Neural cell (in vitro differentiated cells): Measurements from ENCODE around the gene SLC6A4. TPM values are rescaled to one million over a fixed set of nuclear protein-coding genes. Genes with fewer than 3 reads are reported as not detected.

Source experiments
- H2AFZ ChIP-seq: fragments of 200-600, 300-800 bp; sonication (generic), shearing (Covaris generic); 2 replicates; pipeline ENCODE4 v1.6.0; 2014; ENCODE audit warnings: low read depth, mild to moderate bottlenecking, antibody characterized with exemption, low read length, moderate library complexity
- H3F3A ChIP-seq: fragments of 200-600 bp; shearing (Covaris generic); 2 replicates; pipeline ENCODE4 v1.6.1; 2016; ENCODE audit warnings: mild to moderate bottlenecking, moderate library complexity, mixed read lengths, antibody characterized with exemption, low read length; ENCODE audit not compliant: insufficient read depth, poor library complexity, severe bottlenecking
- H3K27ac ChIP-seq: fragments of 200-600, 300-800 bp; sonication (generic), shearing (Covaris generic); 2 replicates; pipeline ENCODE4 v1.5.1; 2014; ENCODE audit warnings: mild to moderate bottlenecking, low read length, moderate library complexity
- H3K27me3 ChIP-seq: fragments of 300-800, 200-600 bp; sonication (generic), shearing (Covaris generic); 2 replicates; pipeline ENCODE4 v1.6.0; 2014; ENCODE audit warnings: mild to moderate bottlenecking, low read depth, low read length, moderate library complexity; ENCODE audit not compliant: insufficient read depth
- H3K36me3 ChIP-seq: fragments of 300-800, 200-600 bp; sonication (generic), shearing (Covaris generic); 2 replicates; pipeline ENCODE4 v1.5.1; 2014; ENCODE audit warnings: mild to moderate bottlenecking, antibody characterized with exemption, low read length, moderate library complexity; ENCODE audit not compliant: insufficient read depth
- H3K4me2 ChIP-seq: fragments of 300-800, 200-600 bp; sonication (generic), shearing (Covaris generic); 2 replicates; pipeline ENCODE4 v1.6.0; 2014; ENCODE audit warnings: mild to moderate bottlenecking, low read length
- H3K4me3 ChIP-seq: fragments of 300-800, 200-600 bp; sonication (generic), shearing (Covaris generic); 2 replicates; pipeline ENCODE4 v1.5.1; 2014; ENCODE audit warnings: mild to moderate bottlenecking, low read length, moderate library complexity
- H3K79me2 ChIP-seq: fragments of 200-600 bp; shearing (Covaris generic); replicated peaks from 2 replicates; pipeline ENCODE4 v1.6.0; 2014; ENCODE audit warnings: mild to moderate bottlenecking, low read length, moderate library complexity; ENCODE audit not compliant: insufficient read depth
- H3K9ac ChIP-seq: fragments of 300-800, 200-600 bp; sonication (generic), shearing (Covaris generic); 2 replicates; pipeline ENCODE4 v1.6.1; 2016; ENCODE audit warnings: mild to moderate bottlenecking, low read length, mixed read lengths
- H3K9me2 ChIP-seq: fragments of 200-600 bp; shearing (Covaris generic); 2 replicates; pipeline ENCODE4 v1.6.1; 2016; ENCODE audit warnings: mild to moderate bottlenecking, low read length, mixed read lengths; ENCODE audit not compliant: insufficient read depth
- H3K9me3 ChIP-seq: fragments of 200-600, 300-800 bp; sonication (generic), shearing (Covaris generic); 2 replicates; pipeline ENCODE4 v1.6.1; 2016; ENCODE audit warnings: mild to moderate bottlenecking, mixed run types, low read length, moderate library complexity, mixed read lengths
- H4K20me1 ChIP-seq: fragments of 200-600 bp; shearing (Covaris generic); 2 replicates; pipeline ENCODE4 v1.6.1; 2016; ENCODE audit warnings: mild to moderate bottlenecking, mixed run types; ENCODE audit not compliant: insufficient read depth
- CTCF ChIP-seq: fragments of 450-650 bp; IDR thresholded peaks from 2 replicates; pipeline ENCODE4 v1.5.1; 2014; ENCODE audit warnings: antibody characterized with exemption, mild to moderate bottlenecking, moderate library complexity; ENCODE audit not compliant: poor library complexity, severe bottlenecking
- EP300 ChIP-seq: fragments of 450-650 bp; conservative IDR thresholded peaks from 2 replicates; pipeline ENCODE4 v1.6.1; 2014; ENCODE audit warnings: antibody characterized with exemption, mild to moderate bottlenecking, moderate library complexity; ENCODE audit not compliant: poor library complexity, severe bottlenecking
- EZH2 ChIP-seq: fragments of 200-600, 300-800 bp; shearing (Covaris generic), sonication (generic); IDR thresholded peaks from 2 replicates; pipeline ENCODE4 v1.6.1; 2014; ENCODE audit warnings: antibody characterized with exemption, low read length, borderline replicate concordance, mild to moderate bottlenecking; ENCODE audit not compliant: insufficient read depth, poor library complexity, severe bottlenecking
- MXI1 ChIP-seq: fragments of 450-650 bp; conservative IDR thresholded peaks from 2 replicates; pipeline ENCODE4 v1.6.1; 2014; ENCODE audit warnings: antibody characterized with exemption, mild to moderate bottlenecking; ENCODE audit not compliant: poor library complexity, severe bottlenecking
- POLR2AphosphoS5 ChIP-seq: IDR thresholded peaks from 2 replicates; pipeline ENCODE4 v1.6.1; 2012
- RAD21 ChIP-seq: fragments of 450-650 bp; conservative IDR thresholded peaks from 2 replicates; pipeline ENCODE4 v1.6.1; 2014; ENCODE audit warnings: antibody characterized with exemption, mild to moderate bottlenecking, moderate library complexity
- REST ChIP-seq: IDR thresholded peaks from 2 replicates; pipeline ENCODE4 v1.6.1; 2012; ENCODE audit warnings: borderline replicate concordance
- SMC3 ChIP-seq: fragments of 450-650 bp; conservative IDR thresholded peaks from 2 replicates; pipeline ENCODE4 v1.6.1; 2014; ENCODE audit warnings: antibody characterized with exemption, mild to moderate bottlenecking, moderate library complexity; ENCODE audit not compliant: poor library complexity
- TAF1 ChIP-seq: IDR thresholded peaks from 2 replicates; pipeline ENCODE4 v1.6.1; 2012; ENCODE audit warnings: low read depth
- polyA plus RNA-seq: library from polyadenylated mRNA; depleted of rRNA; stranded (reverse); fragments of >200 nt; gene quantifications from 2 replicates; pipeline ENCODE4 v1.2.3, GENCODE V29; 2014

The SLC6A4 gene
- polyA plus RNA-seq, 1 donor from 2014 or later, result 1.1 TPM

GRCh38 chr17:30172560-30172959 is 62.9 kb downstream of the SLC6A4 start:
- Histone ChIP-seq H3K4me2 (no peak overlapping the region), H3K79me2 (no peaks in the 10 kb centered on the region), H3K36me3 (no peaks in the 10 kb centered on the region)

GRCh38 chr17:30170415-30170987 is 65.0 kb downstream of the SLC6A4 start:
- H3K9ac ChIP-seq, result no peak overlapping the region
- no peak overlapping the region for H2AFZ ChIP-seq
- H3K36me3 ChIP-seq, result no peaks in the 10 kb centered on the region
- H3K9me2 ChIP-seq, result no peaks in the 10 kb centered on the region
- no peak overlapping the region for H3K4me2 ChIP-seq
- no peaks in the 10 kb centered on the region for H3F3A ChIP-seq
- H3K9me3 ChIP-seq, result no peaks in the 10 kb centered on the region
- no peaks in the 10 kb centered on the region for H4K20me1 ChIP-seq
- no peak overlapping the region for H3K4me3 ChIP-seq
- H3K79me2 ChIP-seq, result no peaks in the 10 kb centered on the region
- H3K27ac ChIP-seq, result no peak overlapping the region
- no peaks in the 10 kb centered on the region for H3K27me3 ChIP-seq
- TF ChIP-seq POLR2AphosphoS5, result no peak
- TF ChIP-seq EZH2, result no peak
- no peak for TF ChIP-seq SMC3
- TF ChIP-seq CTCF, result no peak
- no peak for TF ChIP-seq REST

More at GRCh38 chr17:30172560-30172959, 62.9 kb downstream of the SLC6A4 start:
- Histone ChIP-seq H3K4me3 (no peak overlapping the region), H3F3A (no peaks in the 10 kb centered on the region), H2AFZ (no peak overlapping the region), H3K9me2 (no peaks in the 10 kb centered on the region), H3K27ac (no peak overlapping the region), H3K9me3 (no peaks in the 10 kb centered on the region), H3K9ac (no peak overlapping the region), H4K20me1 (no peaks in the 10 kb centered on the region), H3K27me3 (no peaks in the 10 kb centered on the region)
- TF ChIP-seq RAD21 (no peak), POLR2AphosphoS5 (no peak), REST (no peak), CTCF (no peak), EP300 (no peak), EZH2 (no peak), SMC3 (no peak), MXI1 (no peak), TAF1 (no peak)
